Left lung (tissue), 10 donors: ENCODE results near the gene YARS2. TPM values are rescaled to one million over a fixed set of nuclear protein-coding genes. Genes with fewer than 3 reads are reported as not detected.
"Not testable (repeated sequence)": the region's sequence is repeated elsewhere in the genome, so short reads cannot be mapped to it uniquely, and the experiment has no call there.

Experiments
- ATAC-seq: fragments of 200-7000 bp; cut with Tn5 transposase; one replicate; pipeline ENCODE4 v1.9.1; 2020; ENCODE audit warnings: moderate library complexity
- DNase-seq, 4 donors: peaks; one replicate each; pipeline ENCODE4 v3.0.0-alpha.2; 2013 to 2020
- H3K27ac ChIP-seq, 2 donors: fragments of 200-600 bp; sonication (generic) in 1 of 2; one replicate each; pipeline versions ENCODE4 v1.5.0 to v1.8.0; 2020 to 2021
- H3K27me3 ChIP-seq, 2 donors: fragments of 200-600 bp; sonication (generic) in 1 of 2; one replicate each; pipeline versions ENCODE4 v1.5.0 to v1.8.0; 2020 to 2021
- H3K36me3 ChIP-seq, 2 donors: fragments of 200-600 bp; sonication (generic) in 1 of 2; one replicate each; pipeline versions ENCODE4 v1.5.0 to v1.8.0; 2020 to 2021
- H3K4me1 ChIP-seq, 2 donors: fragments of 200-600 bp; one replicate each; pipeline ENCODE4 v1.8.0; 2021
- H3K4me3 ChIP-seq, 2 donors: fragments of 200-600 bp; sonication (generic) in 1 of 2; one replicate each; pipeline versions ENCODE4 v1.5.0 to v1.8.0; 2020 to 2021; ENCODE audit warnings: mild to moderate bottlenecking in 1 of 2
- H3K9me3 ChIP-seq, 2 donors: fragments of 200-600 bp; sonication (generic) in 1 of 2; one replicate each; pipeline versions ENCODE4 v1.5.0 to v1.8.0; 2020 to 2021
- intact Hi-C, 2 donors: fragments of 100-400 bp; cut with DNase I; formaldehyde crosslinking; loops; one replicate each; pipeline versions ENCODE4 v1.11.2 to v1.14.2; 2022
- polyA plus RNA-seq, 6 donors: library from polyadenylated mRNA; unstranded; fragments of 120-200 nt; gene quantifications; one replicate each; pipeline ENCODE4 v1.2.1, GENCODE V29; 2013; ENCODE audit not compliant: insufficient read length in 6 of 6
- total RNA-seq, 2 donors: library from RNA; stranded (reverse); fragmentation: NEBNext Ultra II Directional; extraction: Animal tissue kit (Norgen Biotek cat#: 25700); gene quantifications; one replicate each; pipeline ENCODE4 v1.2.1, GENCODE V29; 2021
- TF ChIP-seq, protein P1 (sequence below), 2 donors: fragments of 200-600 bp; sonication (generic) in 1 of 2; IDR thresholded peaks; one replicate each; pipeline versions ENCODE4 v1.5.0 to v1.8.0; 2021; ENCODE audit warnings: antibody characterized with exemption in 2 of 2
- donor health status: DM: no; HTN: yes; CAD: no.
- donor health status: DM: no; HTN: no; CAD: no.

The YARS2 gene
- total and polyA plus RNA-seq, 8 donors = 13.3 to 33.8 (median 29.0) TPM

DNA sequence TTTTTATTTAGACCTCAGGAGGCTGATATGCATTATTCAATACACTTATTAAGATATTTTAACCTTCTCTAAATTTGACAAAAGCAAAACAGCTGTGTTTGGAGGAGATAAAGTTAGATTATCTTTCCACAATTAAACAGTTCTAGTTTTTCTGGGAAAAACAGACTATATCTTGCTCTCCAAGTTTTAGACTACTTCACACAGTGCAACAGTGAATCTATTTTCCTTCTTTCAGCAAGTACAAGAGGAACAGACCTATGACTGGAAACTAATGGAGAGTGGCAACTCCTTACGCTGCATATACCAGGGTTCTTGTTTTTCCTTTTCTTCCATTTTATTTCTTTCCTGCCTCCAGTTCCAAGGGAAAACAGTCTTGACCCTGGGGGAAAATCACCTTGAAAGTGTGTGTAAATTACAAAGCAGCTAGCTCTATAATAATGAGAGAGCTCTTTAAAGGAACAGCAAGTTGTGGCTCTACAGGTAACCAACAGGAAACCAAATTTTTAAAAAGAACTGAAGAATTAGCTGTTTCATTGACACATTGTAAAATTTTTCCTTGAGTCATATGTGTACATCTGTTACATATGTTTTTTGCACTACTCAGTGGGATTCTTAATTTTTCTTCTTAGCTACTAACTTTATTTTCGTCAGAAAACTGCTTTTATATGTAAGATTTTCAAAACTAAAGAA is 49.2 kb downstream of the YARS2 start:
- H3K4me1 ChIP-seq = no peaks in the 10 kb centered on the region
- peaks cover 0 to 45% of the 10 kb centered on the region in 2 donors for H3K36me3 ChIP-seq
- ATAC-seq (no peak), DNase-seq (no peak)
- TF ChIP-seq, protein P1, sequence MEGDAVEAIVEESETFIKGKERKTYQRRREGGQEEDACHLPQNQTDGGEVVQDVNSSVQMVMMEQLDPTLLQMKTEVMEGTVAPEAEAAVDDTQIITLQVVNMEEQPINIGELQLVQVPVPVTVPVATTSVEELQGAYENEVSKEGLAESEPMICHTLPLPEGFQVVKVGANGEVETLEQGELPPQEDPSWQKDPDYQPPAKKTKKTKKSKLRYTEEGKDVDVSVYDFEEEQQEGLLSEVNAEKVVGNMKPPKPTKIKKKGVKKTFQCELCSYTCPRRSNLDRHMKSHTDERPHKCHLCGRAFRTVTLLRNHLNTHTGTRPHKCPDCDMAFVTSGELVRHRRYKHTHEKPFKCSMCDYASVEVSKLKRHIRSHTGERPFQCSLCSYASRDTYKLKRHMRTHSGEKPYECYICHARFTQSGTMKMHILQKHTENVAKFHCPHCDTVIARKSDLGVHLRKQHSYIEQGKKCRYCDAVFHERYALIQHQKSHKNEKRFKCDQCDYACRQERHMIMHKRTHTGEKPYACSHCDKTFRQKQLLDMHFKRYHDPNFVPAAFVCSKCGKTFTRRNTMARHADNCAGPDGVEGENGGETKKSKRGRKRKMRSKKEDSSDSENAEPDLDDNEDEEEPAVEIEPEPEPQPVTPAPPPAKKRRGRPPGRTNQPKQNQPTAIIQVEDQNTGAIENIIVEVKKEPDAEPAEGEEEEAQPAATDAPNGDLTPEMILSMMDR (IDR thresholded peaks at IDR 0.05) = no peak
- intact Hi-C loops = no loop called here
- no peak overlapping the region for H3K27ac ChIP-seq
- H3K9me3 ChIP-seq = no peaks in the 10 kb centered on the region
- no peaks in the 10 kb centered on the region for H3K27me3 ChIP-seq
- H3K4me3 ChIP-seq = no peak overlapping the region

DNA sequence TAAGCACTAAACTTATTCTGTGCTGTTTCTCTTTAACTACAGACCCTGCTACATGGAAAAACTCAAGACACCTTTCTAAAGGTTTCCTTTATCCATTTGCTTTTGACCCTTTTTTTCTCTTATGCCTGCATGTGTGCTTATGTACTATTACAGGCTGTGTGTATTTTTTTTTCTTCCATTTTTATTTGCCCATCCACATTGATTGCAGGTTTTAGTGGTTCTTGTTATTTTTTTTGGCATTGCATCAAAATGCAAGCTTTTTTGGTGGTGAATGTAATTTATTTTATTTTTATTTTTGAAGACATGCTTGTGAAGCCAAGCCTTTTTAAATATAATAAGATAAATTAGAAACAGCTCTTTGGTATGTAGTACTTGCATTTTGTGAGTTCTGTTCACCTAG is 49.9 kb downstream of the YARS2 start:
- ATAC-seq (no peak), DNase-seq (no peak)
- Histone ChIP-seq H3K4me1 (no peaks in the 10 kb centered on the region), H3K36me3 (peaks cover 0 to 42% of the 10 kb centered on the region in 2 donors), H3K4me3 (no peak overlapping the region), H3K27me3 (no peaks in the 10 kb centered on the region), H3K9me3 (no peaks in the 10 kb centered on the region), H3K27ac (no peak overlapping the region)
- intact Hi-C loops = no loop called here
- TF ChIP-seq, protein P1 (IDR thresholded peaks at IDR 0.05) = no peak

DNA sequence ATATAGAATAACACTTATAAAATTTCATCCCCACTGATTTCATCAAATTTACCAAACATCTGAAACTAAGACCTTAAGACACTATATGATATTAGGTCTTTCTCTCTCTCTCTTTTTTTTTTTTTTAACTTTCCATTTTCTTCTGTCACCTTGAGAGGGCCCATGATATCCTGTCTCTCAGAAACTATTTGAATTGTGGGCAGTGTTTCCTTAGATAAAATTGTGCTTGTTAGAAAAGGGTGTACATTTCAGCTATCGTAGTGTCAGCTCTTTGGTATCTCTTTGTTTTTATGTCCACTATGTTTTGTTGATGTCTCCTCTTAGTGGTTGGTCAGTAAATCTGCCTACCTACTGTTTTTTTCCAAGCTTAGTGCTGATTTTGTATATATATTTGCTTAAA is 52.8 kb downstream of the YARS2 start:
- no peak for ATAC-seq
- H3K9me3 ChIP-seq = no peaks in the 10 kb centered on the region

DNA sequence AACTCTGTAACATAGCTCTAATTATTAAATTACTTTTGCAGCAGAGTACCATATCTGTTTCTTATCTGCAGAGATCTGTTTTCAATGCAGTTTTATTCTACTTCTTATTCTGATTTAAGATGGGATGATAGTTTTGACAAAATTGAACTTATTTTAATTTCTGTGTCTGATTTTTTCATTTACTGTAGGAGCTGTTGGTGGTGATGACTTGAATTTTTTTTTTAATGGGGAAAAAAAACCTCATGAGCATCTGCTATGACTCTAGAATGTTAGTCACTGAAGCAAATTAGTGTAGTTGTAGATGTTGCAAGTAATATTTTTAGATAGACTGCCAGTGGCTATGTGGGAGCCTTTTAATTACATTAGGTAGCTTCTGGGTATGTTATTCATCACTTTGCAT is 53.2 kb downstream of the YARS2 start:
- TF ChIP-seq, protein P1 (IDR thresholded peaks at IDR 0.05) = no peak
- peaks cover 0 to 35% of the 10 kb centered on the region in 2 donors for H3K36me3 ChIP-seq
- no peaks in the 10 kb centered on the region for H3K27me3 ChIP-seq
- no peak overlapping the region for H3K27ac ChIP-seq
- no peak overlapping the region for H3K4me3 ChIP-seq
- intact Hi-C loops = no loop called here
- ATAC-seq (no peak), DNase-seq (no peak)
- H3K9me3 ChIP-seq = no peaks in the 10 kb centered on the region
- H3K4me1 ChIP-seq = no peaks in the 10 kb centered on the region

More for the DNA sequence above, 52.8 kb downstream of the YARS2 start:
- H3K27me3 ChIP-seq = no peaks in the 10 kb centered on the region
- no peak for DNase-seq
- H3K4me1 ChIP-seq = no peaks in the 10 kb centered on the region
- no peak overlapping the region for H3K4me3 ChIP-seq
- H3K36me3 ChIP-seq = peaks cover 0 to 37% of the 10 kb centered on the region in 2 donors
- TF ChIP-seq, protein P1 (IDR thresholded peaks at IDR 0.05) = no peak
- intact Hi-C loops = no loop called here
- H3K27ac ChIP-seq = no peak overlapping the region

DNA sequence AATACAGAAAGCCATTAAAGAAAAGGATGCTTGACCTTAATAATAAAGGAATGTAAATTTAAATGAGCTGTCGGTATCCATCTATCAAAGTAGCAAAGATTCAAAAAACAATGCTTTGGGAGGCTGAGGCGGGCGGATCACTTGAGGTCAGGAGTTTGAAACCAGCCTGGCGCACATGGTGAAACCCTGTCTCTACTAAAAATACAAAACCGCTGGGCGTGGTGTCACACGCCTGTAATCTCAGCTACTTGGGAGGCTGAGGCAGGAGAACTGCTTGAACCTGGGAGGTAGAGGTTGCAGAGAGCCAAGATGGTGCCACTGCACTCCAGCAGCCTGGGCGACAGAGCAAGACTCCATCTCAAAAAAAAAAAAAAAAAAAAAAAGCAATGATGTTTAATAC is 56.3 kb downstream of the YARS2 start:
- H3K4me1 ChIP-seq, ATAC-seq, H3K27me3 ChIP-seq, H3K27ac ChIP-seq, intact Hi-C loops, DNase-seq, H3K4me3 ChIP-seq, H3K9me3 ChIP-seq: not testable (repeated sequence)
- H3K36me3 ChIP-seq = peaks cover 0 to 24% of the 10 kb centered on the region in 2 donors

DNA sequence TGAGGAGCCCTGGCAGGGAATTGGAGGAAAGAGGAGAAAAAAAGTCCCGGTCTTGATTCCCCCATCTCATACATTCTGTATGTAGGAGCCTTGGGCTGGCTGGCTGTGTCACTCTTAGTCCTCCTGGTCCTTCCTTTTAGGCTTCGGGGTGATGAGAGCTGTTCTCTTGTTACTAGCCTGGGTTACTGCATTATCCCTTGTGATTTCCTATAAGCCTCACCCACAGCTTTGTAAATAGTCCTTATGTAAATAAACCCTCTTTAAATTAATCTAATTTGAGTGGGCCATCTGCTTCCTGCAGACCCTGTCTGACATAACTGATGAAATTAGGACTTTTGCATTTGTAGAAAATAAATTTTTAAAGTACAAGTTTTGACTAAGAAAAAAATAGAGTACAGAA is 57.4 kb downstream of the YARS2 start:
- H3K36me3 ChIP-seq = peaks cover 0 to 22% of the 10 kb centered on the region in 2 donors
- TF ChIP-seq, protein P1 (IDR thresholded peaks at IDR 0.05) = no peak
- ATAC-seq (no peak), DNase-seq (no peak)
- H3K27ac ChIP-seq = no peak overlapping the region
- no peak overlapping the region for H3K4me3 ChIP-seq
- H3K9me3 ChIP-seq = no peaks in the 10 kb centered on the region
- intact Hi-C loops = no loop called here
- H3K27me3 ChIP-seq = no peaks in the 10 kb centered on the region
- no peaks in the 10 kb centered on the region for H3K4me1 ChIP-seq
